ENCODE results near the gene VPS13C. TPM values are rescaled to one million over a fixed set of nuclear protein-coding genes. Genes with fewer than 3 reads are reported as not detected.

The VPS13C gene
- total RNA-seq, 2 experiments from 2014 or later, result 69.7 to 73.2 TPM

DNA sequence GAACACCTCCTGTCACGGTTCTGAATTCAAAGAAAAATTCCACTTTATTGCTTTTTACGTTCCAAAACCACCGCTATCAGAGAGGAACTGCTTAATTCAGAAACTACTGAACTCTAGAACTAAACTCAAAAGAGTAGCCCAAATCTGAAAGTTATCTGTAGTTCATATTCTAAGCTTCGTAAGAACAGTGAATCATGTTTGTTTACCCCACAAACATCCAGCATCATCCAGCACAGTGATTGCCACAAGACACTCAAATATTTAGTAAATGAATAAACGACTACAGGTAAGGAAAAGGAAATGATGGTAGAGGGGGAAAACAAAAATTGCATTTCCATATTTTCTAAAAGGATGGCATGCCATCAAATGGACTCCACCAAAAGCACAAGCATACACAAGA lies 32.3 kb downstream of the VPS13C start:
- Mint-ChIP-seq H3K4me1 (ENCODE audit: low read depth) (peaks cover 13% of the 10 kb centered on the region), H3K27ac (no peak overlapping the region), H3K36me3 (ENCODE audit: low read depth) (peaks cover 71% of the 10 kb centered on the region), H3K27me3 (no peaks in the 10 kb centered on the region), H3K9me3 (no peaks in the 10 kb centered on the region), H3K4me3 (no peak overlapping the region)
- no peaks in the 10 kb centered on the region for H3K9me3 ChIP-seq (ENCODE audit: control insufficient read depth in 1 of 2, insufficient read depth in 1 of 2, low read length in 2 of 2)
- CTCF ChIA-PET, result interaction anchor here (1.9 kb wide), 1 partner anchor 33 kb away, joined by 5 read pairs; the partner anchor contains the start of gene VPS13C
- no peaks in the 10 kb centered on the region for H3K4me1 ChIP-seq (ENCODE audit: insufficient read depth, low read length)
- DNase-seq (no peak), ATAC-seq (ENCODE audit: poor library complexity) (no peak)
- TF ChIP-seq CTCF (IDR thresholded peaks at IDR 0.05), result no peak
- H3K27me3 ChIP-seq (ENCODE audit: control insufficient read depth in 1 of 2, insufficient read depth in 2 of 2, low read length in 2 of 2), result no peaks in the 10 kb centered on the region
- H3K27ac ChIP-seq (ENCODE audit: low read depth in 1 of 2, low read length in 2 of 2), result no peak overlapping the region
- POLR2A ChIA-PET, result interaction anchor here (2.0 kb wide), 1 partner anchor 32 kb away, joined by 8 read pairs; the partner anchor contains the start of gene VPS13C
- no peak overlapping the region for H3K4me3 ChIP-seq (ENCODE audit: low read length)
- peaks cover 27% of the 10 kb centered on the region for H3K36me3 ChIP-seq (ENCODE audit: insufficient read depth, low read length)
- intact Hi-C loops (cut with DNase I, micrococcal nuclease), result no loop called here

DNA sequence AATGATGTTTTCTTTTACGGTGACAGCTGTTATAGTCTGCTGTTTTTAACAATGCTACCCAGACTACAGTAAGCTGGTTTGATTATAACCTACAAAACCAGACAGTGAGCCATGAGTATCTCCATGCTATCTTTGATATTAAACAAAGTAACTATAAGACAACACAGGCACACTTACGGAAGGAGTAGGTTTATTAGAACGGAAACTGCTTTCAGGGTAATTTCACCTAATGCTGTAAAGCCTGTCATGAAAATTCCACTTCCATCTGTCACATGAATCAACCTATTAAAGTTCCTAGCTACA lies 33.0 kb downstream of the VPS13C start:
- ChIA-PET CTCF (interaction anchor here (1.9 kb wide), 1 partner anchor 33 kb away, joined by 5 read pairs; the partner anchor contains the start of gene VPS13C), POLR2A (interaction anchor here (2.0 kb wide), 1 partner anchor 33 kb away, joined by 8 read pairs; the partner anchor contains the start of gene VPS13C)
- H3K4me1 ChIP-seq (ENCODE audit: insufficient read depth, low read length), result no peaks in the 10 kb centered on the region
- intact Hi-C loops (cut with DNase I, micrococcal nuclease), result no loop called here
- Mint-ChIP-seq H3K9me3 (peaks cover 2% of the 10 kb centered on the region), H3K4me3 (no peak overlapping the region), H3K27ac (no peak overlapping the region), H3K36me3 (ENCODE audit: low read depth) (peaks cover 74% of the 10 kb centered on the region), H3K27me3 (no peaks in the 10 kb centered on the region), H3K4me1 (ENCODE audit: low read depth) (peaks cover 13% of the 10 kb centered on the region)
- H3K27me3 ChIP-seq (ENCODE audit: control insufficient read depth in 1 of 2, insufficient read depth in 2 of 2, low read length in 2 of 2), result no peaks in the 10 kb centered on the region
- H3K9me3 ChIP-seq (ENCODE audit: control insufficient read depth in 1 of 2, insufficient read depth in 1 of 2, low read length in 2 of 2), result no peaks in the 10 kb centered on the region
- DNase-seq (no peak), ATAC-seq (ENCODE audit: poor library complexity) (no peak)
- no peak for TF ChIP-seq CTCF (IDR thresholded peaks at IDR 0.05)
- peaks cover 28% of the 10 kb centered on the region for H3K36me3 ChIP-seq (ENCODE audit: insufficient read depth, low read length)
- no peak overlapping the region for H3K27ac ChIP-seq (ENCODE audit: low read depth in 1 of 2, low read length in 2 of 2)
- no peak overlapping the region for H3K4me3 ChIP-seq (ENCODE audit: low read length)

- no peak overlapping the region for H3K27ac ChIP-seq (ENCODE audit: low read depth in 1 of 2, low read length in 2 of 2)
- H3K27me3 ChIP-seq (ENCODE audit: control insufficient read depth in 1 of 2, insufficient read depth in 2 of 2, low read length in 2 of 2), result no peaks in the 10 kb centered on the region
- DNase-seq, result no peak
- H3K9me3 ChIP-seq (ENCODE audit: control insufficient read depth in 1 of 2, insufficient read depth in 1 of 2, low read length in 2 of 2), result no peaks in the 10 kb centered on the region
- H3K4me1 ChIP-seq (ENCODE audit: insufficient read depth, low read length), result no peaks in the 10 kb centered on the region
- H3K36me3 Mint-ChIP-seq (ENCODE audit: low read depth), result peaks cover 80% of the 10 kb centered on the region
- intact Hi-C loops (cut with DNase I, micrococcal nuclease), result no loop called here
- H3K27ac Mint-ChIP-seq, result no peak overlapping the region
- ChIA-PET CTCF (interaction anchor here (1.9 kb wide), 1 partner anchor 34 kb away, joined by 5 read pairs; the partner anchor contains the start of gene VPS13C), POLR2A (interaction anchor here (1.0 to 2.0 kb wide), 2 partner anchors 16 to 34 kb away, joined by 3 to 8 read pairs; partner anchors contain the start of gene VPS13C)
- no peak overlapping the region for H3K4me3 Mint-ChIP-seq
- H3K9me3 Mint-ChIP-seq, result peaks cover 6% of the 10 kb centered on the region
- no peak for ATAC-seq (ENCODE audit: poor library complexity)
- TF ChIP-seq CTCF (IDR thresholded peaks at IDR 0.05), result no peak
- no peaks in the 10 kb centered on the region for H3K27me3 Mint-ChIP-seq
- peaks cover 13% of the 10 kb centered on the region for H3K4me1 Mint-ChIP-seq (ENCODE audit: low read depth)
- no peak overlapping the region for H3K4me3 ChIP-seq (ENCODE audit: low read length)
- H3K36me3 ChIP-seq (ENCODE audit: insufficient read depth, low read length), result peaks cover 31% of the 10 kb centered on the region
Observed at GRCh38 chr15:62026487-62027262, 33.6 kb downstream of the VPS13C start.

All from CD4-positive, alpha-beta T cell (primary cell).